Nephron (organoid): ENCODE data around the gene VOPP1.

ENCODE experiments used
- H3K27ac Mint-ChIP-seq, 3 experiments: 2 replicates each; pipeline ENCODE4 v1.8.0; 2020; ENCODE audit warnings: mixed read lengths in 3 of 3, mild to moderate bottlenecking in 2 of 3, moderate library complexity in 1 of 3
- H3K27me3 Mint-ChIP-seq: 2 replicates; pipeline ENCODE4 v1.8.0; 2021; ENCODE audit warnings: low read depth, mild to moderate bottlenecking, moderate library complexity, mixed read lengths
- H3K36me3 Mint-ChIP-seq: 2 replicates; pipeline ENCODE4 v1.8.0; 2020; ENCODE audit warnings: low read depth, mixed read lengths
- H3K4me1 Mint-ChIP-seq: 2 replicates; pipeline ENCODE4 v1.8.0; 2020; ENCODE audit warnings: mixed read lengths
- H3K4me3 Mint-ChIP-seq, 3 experiments: 2 replicates each; pipeline ENCODE4 v1.8.0; 2020; ENCODE audit warnings: mild to moderate bottlenecking in 3 of 3, mixed read lengths in 3 of 3, moderate library complexity in 2 of 3
- H3K9me3 Mint-ChIP-seq: 2 replicates; pipeline ENCODE4 v1.8.0; 2020; ENCODE audit warnings: mixed read lengths
- CTCF ChIP-seq, 3 experiments: fragments of 200-600 bp; sonication (generic); IDR thresholded peaks; one replicate each; pipeline ENCODE4 v1.5.0; 2021; ENCODE audit warnings: antibody characterized with exemption in 3 of 3; ENCODE audit not compliant: unreplicated experiment in 3 of 3

VOPP1 gene

GRCh38 chr7:55534916-55535590, 37.2 kb downstream of the VOPP1 start:
- Mint-ChIP-seq H3K4me1 (peaks cover 28% of the 10 kb centered on the region), H3K4me3 (no peak overlapping the region), H3K36me3 (no peaks in the 10 kb centered on the region), H3K9me3 (no peaks in the 10 kb centered on the region), H3K27ac (no peak overlapping the region), H3K27me3 (no peaks in the 10 kb centered on the region)
- no peak for TF ChIP-seq CTCF (IDR thresholded peaks at IDR 0.05; ENCODE audit: unreplicated experiment in 3 of 3)

GRCh38 chr7:55534262-55534915, 37.9 kb downstream of the VOPP1 start:
- Mint-ChIP-seq H3K4me3 (no peak overlapping the region), H3K27me3 (no peaks in the 10 kb centered on the region), H3K36me3 (no peaks in the 10 kb centered on the region), H3K4me1 (peaks cover 28% of the 10 kb centered on the region), H3K27ac (peak overlapping the region in 1 of 3 experiments; percentile 47), H3K9me3 (no peaks in the 10 kb centered on the region)
- TF ChIP-seq CTCF (IDR thresholded peaks at IDR 0.05; ENCODE audit: unreplicated experiment in 3 of 3): no peak

GRCh38 chr7:55533729-55534080, 38.6 kb downstream of the VOPP1 start:
- peaks cover 28% of the 10 kb centered on the region for H3K4me1 Mint-ChIP-seq
- no peaks in the 10 kb centered on the region for H3K27me3 Mint-ChIP-seq
- H3K27ac Mint-ChIP-seq: peak overlapping the region in 1 of 3 experiments; percentile 47
- H3K36me3 Mint-ChIP-seq: no peaks in the 10 kb centered on the region
- H3K9me3 Mint-ChIP-seq: no peaks in the 10 kb centered on the region
- H3K4me3 Mint-ChIP-seq: no peak overlapping the region
- no peak for TF ChIP-seq CTCF (IDR thresholded peaks at IDR 0.05; ENCODE audit: unreplicated experiment in 3 of 3)

GRCh38 chr7:55533050-55533728, 39.1 kb downstream of the VOPP1 start:
- Mint-ChIP-seq H3K4me3 (no peak overlapping the region), H3K9me3 (no peaks in the 10 kb centered on the region), H3K27ac (peak overlapping the region in 1 of 3 experiments; percentile 47), H3K4me1 (peaks cover 28% of the 10 kb centered on the region), H3K27me3 (no peaks in the 10 kb centered on the region), H3K36me3 (no peaks in the 10 kb centered on the region)
- no peak for TF ChIP-seq CTCF (IDR thresholded peaks at IDR 0.05; ENCODE audit: unreplicated experiment in 3 of 3)

GRCh38 chr7:55532150-55532917, 40.0 kb downstream of the VOPP1 start:
- Mint-ChIP-seq H3K27ac (no peak overlapping the region), H3K4me1 (peaks cover 28% of the 10 kb centered on the region), H3K9me3 (no peaks in the 10 kb centered on the region), H3K27me3 (no peaks in the 10 kb centered on the region), H3K4me3 (no peak overlapping the region), H3K36me3 (no peaks in the 10 kb centered on the region)
- TF ChIP-seq CTCF (IDR thresholded peaks at IDR 0.05; ENCODE audit: unreplicated experiment in 3 of 3): no peak
